ENCODE results near the gene TIMM17B. TPM values are rescaled to one million over a fixed set of nuclear protein-coding genes. Genes with fewer than 3 reads are reported as not detected.
"Not testable (repeated sequence)": the region's sequence is repeated elsewhere in the genome, so short reads cannot be mapped to it uniquely, and the experiment has no call there.

The TIMM17B gene
- total RNA-seq, 1 donor from 2014 or later = 80.5 TPM

- DNase-seq (ENCODE audit: missing footprints); intact Hi-C loops (cut with DNase I); ATAC-seq: not testable (repeated sequence)
Measured at GRCh38 chrX:48853494-48853893, 44.1 kb downstream of the TIMM17B start.

DNA sequence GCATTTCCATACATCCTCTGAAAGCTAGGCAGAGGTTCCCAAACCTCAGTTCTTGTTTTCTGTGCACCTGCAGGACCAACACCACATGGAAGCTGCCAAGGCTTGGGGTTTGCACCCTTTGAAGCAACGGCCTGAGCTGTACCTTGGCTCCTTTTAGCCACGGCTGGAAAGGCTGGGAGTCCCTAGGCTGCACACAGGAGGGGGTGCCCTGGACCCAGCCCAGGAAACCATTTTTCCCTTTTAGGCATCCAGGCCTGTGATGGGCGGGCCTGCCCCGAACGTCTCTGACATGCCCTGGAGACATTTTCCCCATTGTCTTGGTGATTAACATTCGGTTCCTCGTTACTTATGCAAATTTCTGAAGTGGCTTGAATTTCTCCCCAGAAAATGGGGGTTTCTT is 44.7 kb downstream of the TIMM17B start:
- no peak for ATAC-seq
- no peak for DNase-seq (ENCODE audit: missing footprints)
- intact Hi-C loops (cut with DNase I) = no loop called here

DNA sequence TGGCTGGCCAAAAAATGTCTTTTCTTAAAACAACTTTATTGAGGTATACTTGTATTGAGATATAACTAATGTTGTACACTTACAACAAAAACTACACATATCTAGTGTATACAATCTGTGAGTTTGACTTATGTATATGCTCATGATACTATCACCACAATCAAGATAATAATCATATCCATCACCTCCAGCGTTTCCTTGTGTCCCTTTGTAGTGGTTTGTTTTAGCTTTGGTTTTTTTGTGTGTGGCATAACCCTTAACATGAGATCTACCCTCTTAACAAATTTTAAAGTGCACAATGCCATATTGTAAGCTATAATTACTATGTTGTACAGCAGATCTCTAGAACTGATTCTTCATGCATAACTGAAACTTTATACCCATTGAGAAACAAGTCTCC is 48.7 kb downstream of the TIMM17B start:
- intact Hi-C loops (cut with DNase I) = no loop called here
- ATAC-seq (no peak), DNase-seq (ENCODE audit: missing footprints) (no peak)

Other genes starting within 250 kb of the TIMM17B start
- gene WAS, start 214.0 kb downstream of the TIMM17B start, total RNA-seq = 4.4 TPM
- gene SUV39H1, start 201.0 kb downstream of the TIMM17B start, total RNA-seq = 2.2 TPM
- not detected for gene GLOD5, start 136.0 kb downstream of the TIMM17B start, total RNA-seq
- gene GATA1, start 111.2 kb downstream of the TIMM17B start, total RNA-seq = 0.16 TPM
- gene HDAC6, start 95.7 kb downstream of the TIMM17B start, total RNA-seq = 37.3 TPM
- not detected for gene ERAS, start 71.3 kb downstream of the TIMM17B start, total RNA-seq
- not detected for gene PCSK1N, start 62.2 kb downstream of the TIMM17B start, total RNA-seq
- gene PQBP1, start 162 bp upstream of the TIMM17B start, total RNA-seq = 58.6 TPM
- 11.6 TPM for gene SLC35A2, start 13.9 kb upstream of the TIMM17B start, total RNA-seq
- 3.2 TPM for gene PIM2, start 21.3 kb upstream of the TIMM17B start, total RNA-seq
- gene OTUD5, start 59.8 kb upstream of the TIMM17B start, total RNA-seq = 19.8 TPM
- 0.68 TPM for gene KCND1, start 74.1 kb upstream of the TIMM17B start, total RNA-seq
- gene GRIPAP1, start 104.5 kb upstream of the TIMM17B start, total RNA-seq = 20.1 TPM
- gene TFE3, start 145.6 kb upstream of the TIMM17B start, total RNA-seq = 24.8 TPM
- 1.4 TPM for gene CCDC120, start 161.2 kb upstream of the TIMM17B start, total RNA-seq
- 7.1 TPM for gene PRAF2, start 176.2 kb upstream of the TIMM17B start, total RNA-seq
- 67.1 TPM for gene WDR45, start 182.1 kb upstream of the TIMM17B start, total RNA-seq
- 19.0 TPM for gene GPKOW, start 226.0 kb upstream of the TIMM17B start, total RNA-seq